IPS-20b (cell line): Measurements from ENCODE around the gene SRF.

ENCODE experiments used
- H3K27ac ChIP-seq: one replicate; pipeline ENCODE4 v1.5.1; 2013; ENCODE audit warnings: low read length
- H3K27me3 ChIP-seq: 2 replicates; pipeline ENCODE4 v1.6.1; 2013; ENCODE audit warnings: mild to moderate bottlenecking, low read length, inconsistent platforms; ENCODE audit not compliant: insufficient read depth
- H3K36me3 ChIP-seq: 2 replicates; pipeline ENCODE4 v1.6.1; 2013; ENCODE audit warnings: low read depth, mild to moderate bottlenecking, inconsistent platforms, low read length, moderate library complexity; ENCODE audit not compliant: insufficient read depth
- H3K4me1 ChIP-seq: 2 replicates; pipeline ENCODE4 v1.6.1; 2013; ENCODE audit warnings: mild to moderate bottlenecking, control low read depth, inconsistent platforms, low read length, moderate library complexity; ENCODE audit not compliant: insufficient read depth
- H3K4me3 ChIP-seq: 2 replicates; pipeline ENCODE4 v1.5.1; 2013; ENCODE audit warnings: mild to moderate bottlenecking, low read length, inconsistent platforms
- H3K9ac ChIP-seq: 2 replicates; pipeline ENCODE4 v1.6.1; 2013; ENCODE audit warnings: low read depth, mild to moderate bottlenecking, inconsistent platforms, low read length, moderate library complexity
- H3K9me3 ChIP-seq: 2 replicates; pipeline ENCODE4 v1.6.1; 2013; ENCODE audit warnings: mild to moderate bottlenecking, low read depth, low read length, inconsistent platforms; ENCODE audit not compliant: insufficient read depth

SRF gene

DNA sequence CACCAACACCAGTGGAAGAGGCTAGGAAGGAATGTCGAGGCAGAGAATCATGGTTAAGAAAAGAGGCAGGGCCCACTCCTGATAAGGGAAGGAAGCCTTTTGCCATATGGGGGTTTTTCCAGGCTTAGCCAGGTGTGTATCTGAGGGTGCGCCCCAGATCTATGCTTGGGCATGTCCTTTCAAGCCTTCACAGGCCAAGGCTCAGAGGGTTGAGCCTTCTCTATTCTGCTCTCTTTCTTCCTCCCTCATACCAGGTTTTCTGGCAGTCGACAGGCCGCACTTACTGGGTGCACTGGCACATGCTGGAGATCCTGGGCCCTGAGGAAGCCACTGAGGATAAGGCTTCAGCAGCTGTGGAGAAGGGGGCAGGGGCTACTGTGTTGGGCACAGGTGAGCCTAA is 15.6 kb downstream of the SRF start:
- Histone ChIP-seq H3K27ac (no peak overlapping the region), H3K4me1 (peaks cover 5% of the 10 kb centered on the region; the same call in 1 of the 2 replicates), H3K4me3 (no peak overlapping the region), H3K9me3 (no peaks in the 10 kb centered on the region), H3K27me3 (no peaks in the 10 kb centered on the region), H3K36me3 (peaks cover 7% of the 10 kb centered on the region; the same call in 1 of the 2 replicates), H3K9ac (no peak overlapping the region)

GRCh38 chr6:43187821-43188220 is 16.8 kb downstream of the SRF start:
- H3K27ac ChIP-seq, result no peak overlapping the region
- H3K36me3 ChIP-seq, result peaks cover 7% of the 10 kb centered on the region; the same call in 1 of the 2 replicates
- no peaks in the 10 kb centered on the region for H3K9me3 ChIP-seq

GRCh38 chr6:43188426-43188825 is 17.4 kb downstream of the SRF start:
- Histone ChIP-seq H3K36me3 (peaks cover 7% of the 10 kb centered on the region; the same call in 1 of the 2 replicates), H3K4me1 (no peaks in the 10 kb centered on the region), H3K9me3 (no peaks in the 10 kb centered on the region), H3K27me3 (no peaks in the 10 kb centered on the region), H3K27ac (no peak overlapping the region), H3K4me3 (no peak overlapping the region), H3K9ac (no peak overlapping the region)

More at GRCh38 chr6:43187821-43188220, 16.8 kb downstream of the SRF start:
- no peak overlapping the region for H3K9ac ChIP-seq
- no peaks in the 10 kb centered on the region for H3K27me3 ChIP-seq
- H3K4me1 ChIP-seq, result peaks cover 1% of the 10 kb centered on the region; the same call in 1 of the 2 replicates
- H3K4me3 ChIP-seq, result no peak overlapping the region

- H3K9me3 ChIP-seq, result no peaks in the 10 kb centered on the region
- no peak overlapping the region for H3K9ac ChIP-seq
- H3K4me3 ChIP-seq, result no peak overlapping the region
- H3K27ac ChIP-seq, result no peak overlapping the region
- H3K4me1 ChIP-seq, result no peaks in the 10 kb centered on the region
- no peaks in the 10 kb centered on the region for H3K27me3 ChIP-seq
- peaks cover 7% of the 10 kb centered on the region; the same call in 1 of the 2 replicates for H3K36me3 ChIP-seq
Observed at GRCh38 chr6:43189776-43190304, 18.8 kb downstream of the SRF start.

DNA sequence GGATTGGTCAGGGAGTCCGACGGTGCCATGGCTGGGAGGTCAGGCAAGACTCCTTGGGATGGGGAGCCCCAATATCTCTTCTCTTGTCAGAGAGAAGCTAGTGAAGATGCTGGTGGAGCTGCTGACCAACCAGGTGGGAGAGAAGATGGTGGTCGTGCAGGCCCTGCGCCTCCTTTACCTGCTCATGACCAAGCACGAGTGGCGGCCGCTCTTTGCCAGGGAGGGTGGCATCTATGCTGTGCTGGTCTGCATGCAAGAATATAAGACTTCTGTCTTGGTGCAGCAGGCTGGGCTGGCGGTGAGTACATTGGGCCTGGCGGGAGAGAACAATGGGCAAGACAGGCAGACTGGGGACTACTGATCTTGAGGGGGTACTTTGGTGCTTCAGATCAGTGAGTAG is 21.8 kb downstream of the SRF start:
- no peak overlapping the region for H3K4me3 ChIP-seq
- no peaks in the 10 kb centered on the region for H3K27me3 ChIP-seq
- H3K4me1 ChIP-seq, result no peaks in the 10 kb centered on the region
- no peak overlapping the region for H3K27ac ChIP-seq
- no peak overlapping the region for H3K9ac ChIP-seq
- no peaks in the 10 kb centered on the region for H3K9me3 ChIP-seq
- H3K36me3 ChIP-seq, result no peaks in the 10 kb centered on the region

DNA sequence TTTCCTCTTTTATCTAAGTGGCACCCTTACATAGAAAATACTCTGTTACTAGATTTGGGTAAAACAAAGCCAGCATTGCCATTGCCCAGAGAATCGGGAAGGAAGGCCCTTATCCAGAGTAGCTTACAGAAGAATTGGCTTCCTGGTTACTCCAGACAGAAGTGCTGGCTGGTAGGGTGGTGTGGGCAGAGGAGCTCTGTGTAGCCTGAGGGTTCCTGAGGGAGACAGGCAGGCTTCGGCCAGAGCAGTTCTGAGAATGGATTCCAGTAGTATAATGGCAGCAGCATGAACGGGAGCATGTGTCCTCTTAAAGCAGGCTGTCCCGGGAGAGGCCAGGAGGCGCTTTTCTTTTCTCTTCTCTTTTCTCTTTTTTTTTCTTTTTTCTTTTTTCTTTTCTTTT is 22.9 kb downstream of the SRF start:
- no peaks in the 10 kb centered on the region for H3K27me3 ChIP-seq
- H3K9ac ChIP-seq, result no peak overlapping the region
- no peak overlapping the region for H3K4me3 ChIP-seq
- H3K9me3 ChIP-seq, result no peaks in the 10 kb centered on the region
- H3K4me1 ChIP-seq, result no peaks in the 10 kb centered on the region
- no peak overlapping the region for H3K27ac ChIP-seq
- H3K36me3 ChIP-seq, result no peaks in the 10 kb centered on the region

DNA sequence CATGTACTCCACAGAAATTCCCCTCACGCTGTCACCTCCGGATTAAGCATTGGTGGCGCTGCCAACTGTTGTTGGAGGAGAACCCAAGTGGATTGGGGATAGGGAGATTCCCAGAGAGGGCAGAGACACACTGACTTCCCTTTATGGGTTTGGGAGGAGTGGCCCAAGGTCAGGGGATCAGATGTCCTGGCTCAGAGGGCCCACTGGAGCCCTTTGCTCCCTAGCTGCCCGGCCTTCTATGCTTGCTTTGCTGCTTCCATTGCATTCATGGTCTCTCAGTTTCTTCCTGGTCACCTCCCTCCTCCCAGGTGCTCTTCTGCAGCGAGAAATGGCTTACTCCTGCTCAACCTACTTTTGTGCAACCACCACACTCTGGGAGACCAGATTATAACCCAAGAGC is 25.3 kb downstream of the SRF start:
- Histone ChIP-seq H3K9ac (no peak overlapping the region), H3K36me3 (no peaks in the 10 kb centered on the region), H3K4me1 (no peaks in the 10 kb centered on the region), H3K27me3 (no peaks in the 10 kb centered on the region), H3K9me3 (no peaks in the 10 kb centered on the region), H3K4me3 (no peak overlapping the region), H3K27ac (no peak overlapping the region)

GRCh38 chr6:43199912-43200311 is 28.8 kb downstream of the SRF start:
- no peaks in the 10 kb centered on the region for H3K4me1 ChIP-seq
- no peak overlapping the region for H3K27ac ChIP-seq
- no peak overlapping the region for H3K9ac ChIP-seq
- no peaks in the 10 kb centered on the region for H3K27me3 ChIP-seq
- no peaks in the 10 kb centered on the region for H3K9me3 ChIP-seq
- no peaks in the 10 kb centered on the region for H3K36me3 ChIP-seq
- no peak overlapping the region for H3K4me3 ChIP-seq

DNA sequence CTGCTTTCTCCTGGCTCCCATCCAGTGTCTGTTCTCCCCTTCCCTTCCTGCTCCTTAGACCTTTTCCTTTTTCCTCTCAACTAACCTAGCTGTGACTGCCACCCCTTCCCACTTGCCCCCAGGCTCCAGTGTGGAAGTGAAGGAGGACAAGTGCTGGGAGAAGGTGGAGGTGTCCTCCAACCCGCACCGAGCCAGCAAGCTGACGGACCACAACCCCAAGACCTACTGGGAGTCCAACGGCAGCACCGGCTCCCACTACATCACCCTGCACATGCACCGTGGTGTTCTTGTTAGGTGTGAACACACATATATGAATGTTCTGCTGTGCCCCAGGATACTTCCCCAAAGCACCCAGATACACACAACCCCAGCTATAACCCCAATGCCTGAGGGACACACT is 29.5 kb downstream of the SRF start:
- Histone ChIP-seq H3K9ac (no peak overlapping the region), H3K4me3 (no peak overlapping the region), H3K36me3 (no peaks in the 10 kb centered on the region), H3K27ac (no peak overlapping the region), H3K4me1 (no peaks in the 10 kb centered on the region), H3K27me3 (no peaks in the 10 kb centered on the region), H3K9me3 (no peaks in the 10 kb centered on the region)

GRCh38 chr6:43202451-43202850 is 31.4 kb downstream of the SRF start:
- Histone ChIP-seq H3K36me3 (no peaks in the 10 kb centered on the region), H3K4me3 (no peak overlapping the region), H3K27me3 (no peaks in the 10 kb centered on the region), H3K9ac (no peak overlapping the region), H3K27ac (no peak overlapping the region), H3K9me3 (no peaks in the 10 kb centered on the region), H3K4me1 (no peaks in the 10 kb centered on the region)

DNA sequence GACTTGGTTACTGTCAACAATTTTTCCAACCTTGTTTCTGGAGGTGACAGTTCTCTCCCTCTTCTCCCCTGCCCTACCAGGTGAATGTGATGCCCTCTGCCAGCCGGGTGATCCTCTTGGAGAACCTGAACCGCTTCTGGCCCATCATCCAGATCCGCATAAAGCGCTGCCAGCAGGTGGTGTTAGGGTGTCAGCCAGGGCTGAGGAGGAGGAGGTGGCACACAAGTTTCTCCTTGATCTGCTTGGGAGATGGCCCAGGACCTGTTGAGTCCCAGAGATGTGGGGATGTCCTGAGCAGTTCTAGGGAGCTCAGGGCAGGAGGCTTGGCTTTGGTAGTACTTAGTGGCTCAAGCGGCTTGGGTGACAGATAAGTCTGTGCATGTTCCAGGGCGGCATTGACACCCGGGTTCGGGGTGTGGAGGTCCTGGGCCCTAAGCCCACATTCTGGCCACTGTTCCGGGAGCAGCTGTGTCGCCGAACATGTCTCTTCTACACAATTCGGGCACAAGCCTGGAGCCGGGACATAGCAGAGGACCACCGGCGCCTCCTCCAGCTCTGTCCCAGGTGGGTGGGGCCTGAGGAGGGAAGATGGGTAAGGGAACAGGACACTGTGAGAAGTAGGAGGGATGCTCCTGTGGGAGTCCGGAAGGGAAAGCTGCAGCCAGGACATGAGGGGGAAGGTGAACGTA is 32.1 kb downstream of the SRF start:
- no peak overlapping the region for H3K27ac ChIP-seq
- no peaks in the 10 kb centered on the region for H3K36me3 ChIP-seq
- H3K4me1 ChIP-seq, result no peaks in the 10 kb centered on the region
- no peak overlapping the region for H3K4me3 ChIP-seq
- H3K27me3 ChIP-seq, result no peaks in the 10 kb centered on the region
- no peaks in the 10 kb centered on the region for H3K9me3 ChIP-seq
- no peak overlapping the region for H3K9ac ChIP-seq

DNA sequence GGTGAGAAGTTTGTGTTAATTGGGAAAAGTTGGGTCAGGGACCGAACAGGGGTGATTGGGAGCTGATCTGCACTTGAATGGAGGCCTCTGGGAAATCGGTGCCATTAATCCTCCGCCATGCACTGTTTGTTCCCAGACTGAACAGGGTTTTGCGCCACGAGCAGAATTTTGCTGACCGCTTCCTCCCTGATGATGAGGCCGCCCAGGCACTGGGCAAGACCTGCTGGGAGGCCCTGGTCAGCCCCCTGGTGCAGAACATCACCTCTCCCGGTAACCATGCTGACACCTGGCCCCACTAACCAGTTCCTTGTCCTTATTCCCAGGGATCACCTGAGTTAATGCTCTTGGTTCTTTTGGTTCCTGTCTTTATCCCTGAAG is 32.6 kb downstream of the SRF start:
- no peaks in the 10 kb centered on the region for H3K4me1 ChIP-seq
- H3K9me3 ChIP-seq, result no peaks in the 10 kb centered on the region
- H3K4me3 ChIP-seq, result no peak overlapping the region
- H3K27ac ChIP-seq, result no peak overlapping the region
- H3K27me3 ChIP-seq, result no peaks in the 10 kb centered on the region
- H3K36me3 ChIP-seq, result no peaks in the 10 kb centered on the region
- H3K9ac ChIP-seq, result no peak overlapping the region
